B cell (primary cell): ENCODE measurements around the gene GFPT2.

ENCODE experiments used
- EZH2 ChIP-seq: IDR thresholded peaks from 2 replicates; pipeline ENCODE4 v1.6.1; 2012; ENCODE audit warnings: borderline replicate concordance, low read depth, mild to moderate bottlenecking, moderate library complexity, low read length; ENCODE audit not compliant: insufficient read depth, poor library complexity, severe bottlenecking
- TF ChIP-seq, protein P1 (sequence below): fragments of 200-600 bp; IDR thresholded peaks from one replicate; pipeline ENCODE4 v1.8.0; 2022; ENCODE audit warnings: antibody characterized with exemption, mild to moderate bottlenecking

GRCh38 chr5:180316586-180316985, 36.5 kb downstream of the GFPT2 start:
- TF ChIP-seq, protein P1, sequence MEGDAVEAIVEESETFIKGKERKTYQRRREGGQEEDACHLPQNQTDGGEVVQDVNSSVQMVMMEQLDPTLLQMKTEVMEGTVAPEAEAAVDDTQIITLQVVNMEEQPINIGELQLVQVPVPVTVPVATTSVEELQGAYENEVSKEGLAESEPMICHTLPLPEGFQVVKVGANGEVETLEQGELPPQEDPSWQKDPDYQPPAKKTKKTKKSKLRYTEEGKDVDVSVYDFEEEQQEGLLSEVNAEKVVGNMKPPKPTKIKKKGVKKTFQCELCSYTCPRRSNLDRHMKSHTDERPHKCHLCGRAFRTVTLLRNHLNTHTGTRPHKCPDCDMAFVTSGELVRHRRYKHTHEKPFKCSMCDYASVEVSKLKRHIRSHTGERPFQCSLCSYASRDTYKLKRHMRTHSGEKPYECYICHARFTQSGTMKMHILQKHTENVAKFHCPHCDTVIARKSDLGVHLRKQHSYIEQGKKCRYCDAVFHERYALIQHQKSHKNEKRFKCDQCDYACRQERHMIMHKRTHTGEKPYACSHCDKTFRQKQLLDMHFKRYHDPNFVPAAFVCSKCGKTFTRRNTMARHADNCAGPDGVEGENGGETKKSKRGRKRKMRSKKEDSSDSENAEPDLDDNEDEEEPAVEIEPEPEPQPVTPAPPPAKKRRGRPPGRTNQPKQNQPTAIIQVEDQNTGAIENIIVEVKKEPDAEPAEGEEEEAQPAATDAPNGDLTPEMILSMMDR: no peak
- TF ChIP-seq EZH2: no peak
